ENCODE measurements around the gene A3GALT2. TPM values are rescaled to one million over a fixed set of nuclear protein-coding genes. Genes with fewer than 3 reads are reported as not detected.

Gene A3GALT2
- polyA plus RNA-seq, 1 donor from 2014 or later, result 0.35 TPM

DNA sequence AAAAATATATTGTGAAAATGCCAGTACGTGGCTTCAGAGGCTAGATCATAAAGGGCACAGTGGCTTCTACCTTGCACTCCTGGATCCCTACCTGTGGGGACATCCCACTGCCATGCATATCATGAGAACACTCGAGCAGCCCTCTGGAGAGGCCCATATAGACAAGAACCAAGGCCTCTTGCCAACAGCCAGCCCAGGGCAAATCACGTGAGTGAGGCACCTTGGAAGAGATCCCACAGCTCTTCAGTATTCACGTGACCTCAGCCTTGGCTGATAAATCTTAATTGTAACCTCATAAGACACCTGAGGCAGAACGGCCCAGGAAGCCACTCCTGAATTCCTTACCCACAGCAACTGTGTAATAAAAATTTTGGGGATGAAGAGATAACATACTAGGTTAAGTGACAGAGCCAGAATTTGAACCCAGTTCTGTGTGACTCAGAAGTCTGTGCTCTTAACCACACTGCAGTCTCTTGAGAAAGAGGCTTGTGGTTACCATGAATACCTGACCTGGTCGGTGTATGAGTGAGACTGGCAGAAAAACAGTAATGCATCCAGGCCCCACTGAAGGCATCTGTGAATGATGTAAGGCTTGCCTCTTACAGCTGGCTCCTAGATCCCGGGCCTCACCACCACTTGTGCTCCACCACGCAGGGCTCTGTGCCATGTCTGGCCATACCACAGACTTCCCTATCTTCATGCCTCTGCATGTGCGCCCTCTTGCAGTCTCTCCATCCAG lies 6.9 kb upstream of the A3GALT2 start:
- Histone ChIP-seq H3K27ac (ENCODE audit: low read length) (no peak overlapping the region), H4K20me1 (ENCODE audit: insufficient read depth) (peaks cover 22% of the 10 kb centered on the region), H2AFZ (ENCODE audit: low read depth, low read length) (no peak overlapping the region), H3K27me3 (ENCODE audit: insufficient read depth, low read depth, low read length) (no peaks in the 10 kb centered on the region), H3K4me2 (ENCODE audit: low read length) (no peak overlapping the region), H3F3A (ENCODE audit: insufficient read depth, low read length, poor library complexity, severe bottlenecking) (no peaks in the 10 kb centered on the region), H3K9me2 (ENCODE audit: insufficient read depth, low read length) (no peaks in the 10 kb centered on the region), H3K9ac (ENCODE audit: low read length) (no peak overlapping the region), H3K36me3 (ENCODE audit: insufficient read depth, low read length) (peaks cover 56% of the 10 kb centered on the region), H3K4me3 (ENCODE audit: low read length) (no peak overlapping the region), H3K79me2 (replicated peaks; ENCODE audit: insufficient read depth, low read length) (peaks cover 14% of the 10 kb centered on the region), H3K9me3 (ENCODE audit: low read length) (no peaks in the 10 kb centered on the region)
- TF ChIP-seq, protein P1, sequence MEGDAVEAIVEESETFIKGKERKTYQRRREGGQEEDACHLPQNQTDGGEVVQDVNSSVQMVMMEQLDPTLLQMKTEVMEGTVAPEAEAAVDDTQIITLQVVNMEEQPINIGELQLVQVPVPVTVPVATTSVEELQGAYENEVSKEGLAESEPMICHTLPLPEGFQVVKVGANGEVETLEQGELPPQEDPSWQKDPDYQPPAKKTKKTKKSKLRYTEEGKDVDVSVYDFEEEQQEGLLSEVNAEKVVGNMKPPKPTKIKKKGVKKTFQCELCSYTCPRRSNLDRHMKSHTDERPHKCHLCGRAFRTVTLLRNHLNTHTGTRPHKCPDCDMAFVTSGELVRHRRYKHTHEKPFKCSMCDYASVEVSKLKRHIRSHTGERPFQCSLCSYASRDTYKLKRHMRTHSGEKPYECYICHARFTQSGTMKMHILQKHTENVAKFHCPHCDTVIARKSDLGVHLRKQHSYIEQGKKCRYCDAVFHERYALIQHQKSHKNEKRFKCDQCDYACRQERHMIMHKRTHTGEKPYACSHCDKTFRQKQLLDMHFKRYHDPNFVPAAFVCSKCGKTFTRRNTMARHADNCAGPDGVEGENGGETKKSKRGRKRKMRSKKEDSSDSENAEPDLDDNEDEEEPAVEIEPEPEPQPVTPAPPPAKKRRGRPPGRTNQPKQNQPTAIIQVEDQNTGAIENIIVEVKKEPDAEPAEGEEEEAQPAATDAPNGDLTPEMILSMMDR (IDR thresholded peaks at IDR 0.05; ENCODE audit: poor library complexity, severe bottlenecking), result no peak

DNA sequence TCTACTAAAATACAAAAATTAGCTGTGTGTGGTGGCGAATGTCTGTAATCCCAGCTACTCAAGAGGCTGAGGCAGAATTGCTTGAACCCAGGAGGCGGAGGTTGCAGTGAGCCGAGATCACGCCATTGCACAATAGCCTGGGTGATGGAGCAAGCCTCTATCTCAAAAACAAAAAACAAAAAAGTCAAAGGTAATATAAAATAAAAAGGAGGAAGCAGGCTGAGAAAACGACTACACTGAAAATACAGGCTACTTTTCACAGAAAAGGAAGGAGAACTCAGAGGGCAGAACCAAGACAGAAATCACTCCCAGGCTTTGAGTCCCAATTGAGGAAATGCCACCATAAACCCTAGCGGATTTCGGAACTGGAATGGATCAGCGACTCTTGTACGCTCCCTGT lies 5.9 kb upstream of the A3GALT2 start:
- H3K4me3 ChIP-seq (ENCODE audit: low read length), result no peak overlapping the region
- H3K9ac ChIP-seq (ENCODE audit: low read length), result no peak overlapping the region
- H3K9me2 ChIP-seq (ENCODE audit: insufficient read depth, low read length), result no peaks in the 10 kb centered on the region
- no peak overlapping the region for H2AFZ ChIP-seq (ENCODE audit: low read depth, low read length)
- H3K9me3 ChIP-seq (ENCODE audit: low read length), result no peaks in the 10 kb centered on the region
- H3F3A ChIP-seq (ENCODE audit: insufficient read depth, low read length, poor library complexity, severe bottlenecking), result no peaks in the 10 kb centered on the region
- TF ChIP-seq SMC3 (conservative IDR thresholded peaks at IDR 0.05; ENCODE audit: poor library complexity) (no peak), MXI1 (conservative IDR thresholded peaks at IDR 0.05; ENCODE audit: poor library complexity, severe bottlenecking) (no peak), TAF1 (IDR thresholded peaks at IDR 0.05; ENCODE audit: low read depth) (no peak), EP300 (conservative IDR thresholded peaks at IDR 0.05; ENCODE audit: poor library complexity, severe bottlenecking) (no peak), POLR2AphosphoS5 (IDR thresholded peaks at IDR 0.05) (no peak), RAD21 (conservative IDR thresholded peaks at IDR 0.05) (no peak), EZH2 (IDR thresholded peaks at IDR 0.05; ENCODE audit: borderline replicate concordance, insufficient read depth, low read length, poor library complexity, severe bottlenecking) (no peak)
- TF ChIP-seq, protein P2, sequence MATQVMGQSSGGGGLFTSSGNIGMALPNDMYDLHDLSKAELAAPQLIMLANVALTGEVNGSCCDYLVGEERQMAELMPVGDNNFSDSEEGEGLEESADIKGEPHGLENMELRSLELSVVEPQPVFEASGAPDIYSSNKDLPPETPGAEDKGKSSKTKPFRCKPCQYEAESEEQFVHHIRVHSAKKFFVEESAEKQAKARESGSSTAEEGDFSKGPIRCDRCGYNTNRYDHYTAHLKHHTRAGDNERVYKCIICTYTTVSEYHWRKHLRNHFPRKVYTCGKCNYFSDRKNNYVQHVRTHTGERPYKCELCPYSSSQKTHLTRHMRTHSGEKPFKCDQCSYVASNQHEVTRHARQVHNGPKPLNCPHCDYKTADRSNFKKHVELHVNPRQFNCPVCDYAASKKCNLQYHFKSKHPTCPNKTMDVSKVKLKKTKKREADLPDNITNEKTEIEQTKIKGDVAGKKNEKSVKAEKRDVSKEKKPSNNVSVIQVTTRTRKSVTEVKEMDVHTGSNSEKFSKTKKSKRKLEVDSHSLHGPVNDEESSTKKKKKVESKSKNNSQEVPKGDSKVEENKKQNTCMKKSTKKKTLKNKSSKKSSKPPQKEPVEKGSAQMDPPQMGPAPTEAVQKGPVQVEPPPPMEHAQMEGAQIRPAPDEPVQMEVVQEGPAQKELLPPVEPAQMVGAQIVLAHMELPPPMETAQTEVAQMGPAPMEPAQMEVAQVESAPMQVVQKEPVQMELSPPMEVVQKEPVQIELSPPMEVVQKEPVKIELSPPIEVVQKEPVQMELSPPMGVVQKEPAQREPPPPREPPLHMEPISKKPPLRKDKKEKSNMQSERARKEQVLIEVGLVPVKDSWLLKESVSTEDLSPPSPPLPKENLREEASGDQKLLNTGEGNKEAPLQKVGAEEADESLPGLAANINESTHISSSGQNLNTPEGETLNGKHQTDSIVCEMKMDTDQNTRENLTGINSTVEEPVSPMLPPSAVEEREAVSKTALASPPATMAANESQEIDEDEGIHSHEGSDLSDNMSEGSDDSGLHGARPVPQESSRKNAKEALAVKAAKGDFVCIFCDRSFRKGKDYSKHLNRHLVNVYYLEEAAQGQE (IDR thresholded peaks at IDR 0.05; ENCODE audit: borderline replicate concordance), result no peak
- TF ChIP-seq, protein P1 (IDR thresholded peaks at IDR 0.05; ENCODE audit: poor library complexity, severe bottlenecking), result no peak
- peaks cover 5% of the 10 kb centered on the region for H3K79me2 ChIP-seq (replicated peaks; ENCODE audit: insufficient read depth, low read length)
- H4K20me1 ChIP-seq (ENCODE audit: insufficient read depth), result peaks cover 13% of the 10 kb centered on the region
- H3K4me2 ChIP-seq (ENCODE audit: low read length), result no peak overlapping the region
- no peak overlapping the region for H3K27ac ChIP-seq (ENCODE audit: low read length)
- H3K36me3 ChIP-seq (ENCODE audit: insufficient read depth, low read length), result peaks cover 48% of the 10 kb centered on the region
- no peaks in the 10 kb centered on the region for H3K27me3 ChIP-seq (ENCODE audit: insufficient read depth, low read depth, low read length)
